ENCODE data around the gene TBC1D8B. TPM values are rescaled to one million over a fixed set of nuclear protein-coding genes. Genes with fewer than 3 reads are reported as not detected.

The TBC1D8B gene
- polyA plus RNA-seq, 2 of the 4 experiments (the other 2 are of a cell fraction), result 2.9 to 3.3 TPM

DNA sequence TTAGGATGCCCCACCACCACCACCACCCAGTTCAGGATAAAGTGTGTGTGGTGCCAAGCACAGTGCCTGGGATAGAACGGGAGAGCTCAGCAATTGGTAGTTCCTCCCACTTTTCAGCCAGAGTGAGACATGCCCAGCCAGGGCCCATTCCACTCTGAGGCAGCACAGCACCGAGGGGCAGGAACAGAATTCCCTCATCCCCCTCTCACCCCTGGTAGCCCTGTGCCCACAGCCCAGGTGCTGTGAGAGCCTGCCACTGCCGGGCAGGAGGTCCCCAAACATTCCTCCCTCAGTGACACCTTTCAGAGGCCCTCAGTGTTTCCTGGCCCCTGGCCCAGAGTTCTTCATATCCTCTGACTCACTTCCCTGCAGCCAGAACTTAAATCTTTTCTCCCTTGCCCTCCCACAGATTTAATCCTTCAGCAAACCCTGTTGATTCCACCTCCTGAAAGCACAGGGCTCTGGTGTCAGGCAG, 92.5 kb downstream of the TBC1D8B start:
- peak; percentile 39 to 68 for DNase-seq (ENCODE audit: low read depth in 1 of 2, low spot score in 1 of 2)
- TF ChIP-seq, protein P1, sequence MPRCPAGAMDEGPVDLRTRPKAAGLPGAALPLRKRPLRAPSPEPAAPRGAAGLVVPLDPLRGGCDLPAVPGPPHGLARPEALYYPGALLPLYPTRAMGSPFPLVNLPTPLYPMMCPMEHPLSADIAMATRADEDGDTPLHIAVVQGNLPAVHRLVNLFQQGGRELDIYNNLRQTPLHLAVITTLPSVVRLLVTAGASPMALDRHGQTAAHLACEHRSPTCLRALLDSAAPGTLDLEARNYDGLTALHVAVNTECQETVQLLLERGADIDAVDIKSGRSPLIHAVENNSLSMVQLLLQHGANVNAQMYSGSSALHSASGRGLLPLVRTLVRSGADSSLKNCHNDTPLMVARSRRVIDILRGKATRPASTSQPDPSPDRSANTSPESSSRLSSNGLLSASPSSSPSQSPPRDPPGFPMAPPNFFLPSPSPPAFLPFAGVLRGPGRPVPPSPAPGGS (IDR thresholded peaks at IDR 0.05), result 0 out of 3 replicates have a peak, but pooled peaks have one; percentile 49
- TF ChIP-seq JUN (IDR thresholded peaks at IDR 0.05) (peak; percentile 74 to 85; a peak in 4 of 5 replicates), RAD21 (conservative IDR thresholded peaks at IDR 0.05 in 1 of 2, IDR thresholded peaks at IDR 0.05 in 1 of 2) (0 out of 5 replicates have a peak, but pooled peaks have one; percentile 2 to 9), EHMT2 (IDR thresholded peaks at IDR 0.05; ENCODE audit: low read depth) (no peak), ZC3H11A (IDR thresholded peaks at IDR 0.05) (no peak), RFX5 (IDR thresholded peaks at IDR 0.05) (no peak), BHLHE40 (IDR thresholded peaks at IDR 0.05; ENCODE audit: low read depth, low read length) (no peak), JUNB (IDR thresholded peaks at IDR 0.05) (peak; percentile 77), GATA3 (IDR thresholded peaks at IDR 0.05; ENCODE audit: borderline replicate concordance) (peak; percentile 79; the same call in 1 of the 2 replicates), KDM1A (IDR thresholded peaks at IDR 0.05; ENCODE audit: low read depth) (peak; percentile 60; the same call in 1 of the 2 replicates), FOSL2 (IDR thresholded peaks at IDR 0.05) (peak; percentile 68), FOSL2 (CRISPR knock-in tag; IDR thresholded peaks at IDR 0.05) (peak; percentile 49), MAZ (IDR thresholded peaks at IDR 0.05; ENCODE audit: borderline replicate concordance, low read depth, low read length) (no peak), EP300 (IDR thresholded peaks at IDR 0.05) (peak; percentile 74 to 90; a peak in 4 of 5 replicates)
- TF ChIP-seq, protein P2, sequence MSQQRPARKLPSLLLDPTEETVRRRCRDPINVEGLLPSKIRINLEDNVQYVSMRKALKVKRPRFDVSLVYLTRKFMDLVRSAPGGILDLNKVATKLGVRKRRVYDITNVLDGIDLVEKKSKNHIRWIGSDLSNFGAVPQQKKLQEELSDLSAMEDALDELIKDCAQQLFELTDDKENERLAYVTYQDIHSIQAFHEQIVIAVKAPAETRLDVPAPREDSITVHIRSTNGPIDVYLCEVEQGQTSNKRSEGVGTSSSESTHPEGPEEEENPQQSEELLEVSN (IDR thresholded peaks at IDR 0.05; ENCODE audit: borderline replicate concordance, low read depth), result no peak
- TF ChIP-seq, protein P3, sequence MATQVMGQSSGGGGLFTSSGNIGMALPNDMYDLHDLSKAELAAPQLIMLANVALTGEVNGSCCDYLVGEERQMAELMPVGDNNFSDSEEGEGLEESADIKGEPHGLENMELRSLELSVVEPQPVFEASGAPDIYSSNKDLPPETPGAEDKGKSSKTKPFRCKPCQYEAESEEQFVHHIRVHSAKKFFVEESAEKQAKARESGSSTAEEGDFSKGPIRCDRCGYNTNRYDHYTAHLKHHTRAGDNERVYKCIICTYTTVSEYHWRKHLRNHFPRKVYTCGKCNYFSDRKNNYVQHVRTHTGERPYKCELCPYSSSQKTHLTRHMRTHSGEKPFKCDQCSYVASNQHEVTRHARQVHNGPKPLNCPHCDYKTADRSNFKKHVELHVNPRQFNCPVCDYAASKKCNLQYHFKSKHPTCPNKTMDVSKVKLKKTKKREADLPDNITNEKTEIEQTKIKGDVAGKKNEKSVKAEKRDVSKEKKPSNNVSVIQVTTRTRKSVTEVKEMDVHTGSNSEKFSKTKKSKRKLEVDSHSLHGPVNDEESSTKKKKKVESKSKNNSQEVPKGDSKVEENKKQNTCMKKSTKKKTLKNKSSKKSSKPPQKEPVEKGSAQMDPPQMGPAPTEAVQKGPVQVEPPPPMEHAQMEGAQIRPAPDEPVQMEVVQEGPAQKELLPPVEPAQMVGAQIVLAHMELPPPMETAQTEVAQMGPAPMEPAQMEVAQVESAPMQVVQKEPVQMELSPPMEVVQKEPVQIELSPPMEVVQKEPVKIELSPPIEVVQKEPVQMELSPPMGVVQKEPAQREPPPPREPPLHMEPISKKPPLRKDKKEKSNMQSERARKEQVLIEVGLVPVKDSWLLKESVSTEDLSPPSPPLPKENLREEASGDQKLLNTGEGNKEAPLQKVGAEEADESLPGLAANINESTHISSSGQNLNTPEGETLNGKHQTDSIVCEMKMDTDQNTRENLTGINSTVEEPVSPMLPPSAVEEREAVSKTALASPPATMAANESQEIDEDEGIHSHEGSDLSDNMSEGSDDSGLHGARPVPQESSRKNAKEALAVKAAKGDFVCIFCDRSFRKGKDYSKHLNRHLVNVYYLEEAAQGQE (IDR thresholded peaks at IDR 0.05), result no peak
- TF ChIP-seq, protein P4, sequence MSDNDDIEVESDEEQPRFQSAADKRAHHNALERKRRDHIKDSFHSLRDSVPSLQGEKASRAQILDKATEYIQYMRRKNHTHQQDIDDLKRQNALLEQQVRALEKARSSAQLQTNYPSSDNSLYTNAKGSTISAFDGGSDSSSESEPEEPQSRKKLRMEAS (IDR thresholded peaks at IDR 0.05), result peak; percentile 58
- no peak for FAIRE-seq
- peak overlapping the region; percentile 64 for H3K4me2 ChIP-seq
- H3K4me1 ChIP-seq, result peaks cover 62% of the 10 kb centered on the region
- peak overlapping the region; percentile 88 to 90 for H3K27ac ChIP-seq
- ATAC-seq, result peak; percentile 80 to 83
- WGBS (ENCODE audit: missing lambda C conversion rate), result 0% methylated on average over 3 of the region's 3 CpGs
- POLR2A ChIA-PET, result interaction anchor here (0.7 to 1.3 kb wide), 4 partner anchors 39 to 733 kb away, joined by 3 to 5 read pairs (median 4); partner anchors contain the start of gene PRPS1
- H3K9me3 ChIP-seq, result no peaks in the 10 kb centered on the region
- H3K4me3 ChIP-seq, result no peak overlapping the region
- CTCF ChIA-PET, result interaction anchor here (0.6 to 4.5 kb wide), 42 partner anchors 10 to 823 kb away, joined by 3 to 48 read pairs (median 5); partner anchors contain the start of genes MORC4 and RIPPLY1

DNA sequence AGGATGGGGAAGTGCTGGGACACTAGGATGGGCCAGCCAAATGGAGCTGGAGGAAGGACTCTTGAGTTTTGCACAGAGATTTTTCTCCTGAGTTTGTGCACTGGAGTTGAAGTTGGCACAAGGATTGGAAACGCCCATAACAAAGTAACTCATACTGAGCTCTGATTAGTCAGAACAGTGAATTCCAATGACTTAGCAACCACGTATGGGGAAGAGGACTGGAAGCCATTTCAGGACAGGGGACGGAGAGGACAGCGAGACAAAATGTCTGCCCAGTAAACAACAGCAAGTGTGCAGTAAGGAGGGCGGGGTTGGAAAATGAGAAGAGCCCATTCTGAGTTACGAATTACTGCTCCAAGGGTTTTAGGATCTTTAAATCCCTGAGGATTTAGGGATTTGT, 94.8 kb downstream of the TBC1D8B start:
- no peak overlapping the region for H3K4me3 ChIP-seq
- ATAC-seq (no peak), DNase-seq (ENCODE audit: low read depth in 1 of 2, low spot score in 1 of 2) (peak; percentile 18 to 54)

More for the DNA sequence above, 94.8 kb downstream of the TBC1D8B start:
- POLR2A ChIA-PET, result interaction anchor here (0.6 to 1.4 kb wide), 2 partner anchors 63 to 87 kb away, joined by 7 to 8 read pairs; no protein-coding TSS in a partner anchor
- peaks cover 65% of the 10 kb centered on the region for H3K4me1 ChIP-seq
- FAIRE-seq, result no peak
- H3K9me3 ChIP-seq, result no peaks in the 10 kb centered on the region
- WGBS (ENCODE audit: missing lambda C conversion rate), result 62% methylated on average over 6 of the region's 6 CpGs
- TF ChIP-seq RNF2 (IDR thresholded peaks at IDR 0.05; ENCODE audit: borderline replicate concordance, low read depth), result no peak
- TF ChIP-seq, protein P4 (IDR thresholded peaks at IDR 0.05), result no peak
- no peak for TF ChIP-seq EHF (CRISPR knock-in tag; IDR thresholded peaks at IDR 0.05)
- no peak for TF ChIP-seq PHF8 (IDR thresholded peaks at IDR 0.05; ENCODE audit: borderline replicate concordance, low read depth)
- TF ChIP-seq MYC (IDR thresholded peaks at IDR 0.05; ENCODE audit: borderline replicate concordance, low read length), result no peak
- TF ChIP-seq, protein P3 (IDR thresholded peaks at IDR 0.05), result no peak
- no peak for TF ChIP-seq SMC3 (IDR thresholded peaks at IDR 0.05)
- TF ChIP-seq, protein P2 (IDR thresholded peaks at IDR 0.05; ENCODE audit: borderline replicate concordance, low read depth), result no peak
- no peak for TF ChIP-seq FOSL2 (IDR thresholded peaks at IDR 0.05)
- TF ChIP-seq FOSL2 (CRISPR knock-in tag; IDR thresholded peaks at IDR 0.05), result no peak
- TF ChIP-seq EP300 (IDR thresholded peaks at IDR 0.05), result no peak
- TF ChIP-seq FOXS1 (CRISPR knock-in tag; IDR thresholded peaks at IDR 0.05), result no peak
- peak overlapping the region; percentile 88 to 90 for H3K27ac ChIP-seq
- CTCF ChIA-PET, result interaction anchor here (1.1 to 7.7 kb wide), 11 partner anchors 13 to 375 kb away, joined by 3 to 94 read pairs (median 15); no protein-coding TSS in a partner anchor
- peak overlapping the region; percentile 13; the same call in 1 of the 3 replicates for H3K4me2 ChIP-seq

Measured in A549 (cell line).